Measurements from ENCODE around the gene COL6A2. TPM values are rescaled to one million over a fixed set of nuclear protein-coding genes. Genes with fewer than 3 reads are reported as not detected.

Gene COL6A2
- polyA plus RNA-seq, 3 donors, result 0.01 TPM; not detected in 2

DNA sequence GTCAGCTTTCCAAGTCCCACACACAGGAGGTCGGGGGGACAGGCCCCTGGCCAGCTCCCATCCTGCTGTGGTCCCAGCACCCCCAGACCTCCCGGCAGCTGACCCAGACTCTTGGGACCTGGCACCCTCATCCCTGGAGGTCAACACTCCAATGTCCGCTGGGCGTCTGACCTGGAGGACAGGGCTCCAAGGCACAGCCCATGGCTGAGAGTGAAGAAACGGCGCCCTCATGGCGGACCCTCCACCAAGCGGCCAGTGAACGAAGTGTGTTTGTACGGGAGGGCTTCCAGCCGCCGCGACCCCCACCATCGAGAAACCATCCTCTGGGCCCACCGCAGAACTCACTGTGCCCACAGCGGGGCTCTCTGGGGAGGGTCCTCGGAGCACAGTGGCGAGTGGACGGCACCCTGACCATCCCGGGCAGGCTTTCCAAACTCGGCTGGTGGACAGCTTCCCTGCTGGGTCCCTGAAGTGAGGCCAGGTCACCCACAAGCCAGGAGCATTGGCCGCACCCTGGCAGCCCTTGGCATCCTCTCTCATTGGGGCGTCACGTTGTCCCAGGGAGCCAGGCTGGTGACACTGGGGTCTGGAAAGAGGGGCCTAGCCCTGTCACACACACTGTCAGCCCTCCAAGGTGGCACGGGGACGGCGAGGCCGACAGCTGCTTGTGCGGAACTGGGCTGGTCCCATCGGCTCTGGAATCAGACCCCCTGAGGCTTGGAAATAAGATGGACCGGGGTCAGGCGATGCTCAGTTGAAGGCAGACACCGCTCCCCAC lies 47.8 kb upstream of the COL6A2 start:
- Mint-ChIP-seq H3K4me3 (no peak overlapping the region), H3K27ac (no peak overlapping the region), H3K9me3 (peaks cover 0 to 17% (median 5%) of the 10 kb centered on the region in 7 donors), H3K36me3 (no peaks in the 10 kb centered on the region), H3K4me1 (no peaks in the 10 kb centered on the region), H3K27me3 (ENCODE audit: low read depth in 3 of 3) (peaks cover 0 to 4% (median 0%) of the 10 kb centered on the region in 3 donors)
- no peak overlapping the region for H2AFZ ChIP-seq (ENCODE audit: insufficient read depth, low read depth, low read length, poor library complexity, severe bottlenecking)
- H3K4me3 ChIP-seq (replicated peaks in 1 of 3; ENCODE audit: low read depth in 2 of 3, low read length in 3 of 3), result no peak overlapping the region
- H3K4me2 ChIP-seq (replicated peaks; ENCODE audit: extremely low read depth, low read length, poor library complexity, severe bottlenecking), result no peak overlapping the region
- no peak overlapping the region for H3K9ac ChIP-seq (ENCODE audit: insufficient read depth, low read length, poor library complexity, severe bottlenecking)
- DNase-seq, result no peak
- H3K9me3 ChIP-seq (replicated peaks in 1 of 2; ENCODE audit: control insufficient read depth in 1 of 2, insufficient read depth in 1 of 2, low read length in 2 of 2), result peaks cover 12 to 16% of the 10 kb centered on the region in 2 donors
- no peaks in the 10 kb centered on the region for H3K79me2 ChIP-seq (ENCODE audit: insufficient read depth, low read length)
- H4K20me1 ChIP-seq (ENCODE audit: insufficient read depth, low read length), result no peaks in the 10 kb centered on the region
- no peak overlapping the region for H3K27ac ChIP-seq (ENCODE audit: low read depth in 1 of 2, low read length in 2 of 2)
- no peaks in the 10 kb centered on the region for H3K27me3 ChIP-seq (ENCODE audit: control insufficient read depth in 2 of 2, insufficient read depth in 2 of 2, low read length in 2 of 2)
- no peaks in the 10 kb centered on the region for H3K4me1 ChIP-seq (ENCODE audit: control insufficient read depth in 1 of 2, insufficient read depth in 2 of 2, low read length in 2 of 2)
- H3K36me3 ChIP-seq (replicated peaks in 1 of 2; ENCODE audit: control insufficient read depth in 1 of 2, insufficient read depth in 2 of 2, low read length in 2 of 2), result no peaks in the 10 kb centered on the region
- TF ChIP-seq, protein P1, sequence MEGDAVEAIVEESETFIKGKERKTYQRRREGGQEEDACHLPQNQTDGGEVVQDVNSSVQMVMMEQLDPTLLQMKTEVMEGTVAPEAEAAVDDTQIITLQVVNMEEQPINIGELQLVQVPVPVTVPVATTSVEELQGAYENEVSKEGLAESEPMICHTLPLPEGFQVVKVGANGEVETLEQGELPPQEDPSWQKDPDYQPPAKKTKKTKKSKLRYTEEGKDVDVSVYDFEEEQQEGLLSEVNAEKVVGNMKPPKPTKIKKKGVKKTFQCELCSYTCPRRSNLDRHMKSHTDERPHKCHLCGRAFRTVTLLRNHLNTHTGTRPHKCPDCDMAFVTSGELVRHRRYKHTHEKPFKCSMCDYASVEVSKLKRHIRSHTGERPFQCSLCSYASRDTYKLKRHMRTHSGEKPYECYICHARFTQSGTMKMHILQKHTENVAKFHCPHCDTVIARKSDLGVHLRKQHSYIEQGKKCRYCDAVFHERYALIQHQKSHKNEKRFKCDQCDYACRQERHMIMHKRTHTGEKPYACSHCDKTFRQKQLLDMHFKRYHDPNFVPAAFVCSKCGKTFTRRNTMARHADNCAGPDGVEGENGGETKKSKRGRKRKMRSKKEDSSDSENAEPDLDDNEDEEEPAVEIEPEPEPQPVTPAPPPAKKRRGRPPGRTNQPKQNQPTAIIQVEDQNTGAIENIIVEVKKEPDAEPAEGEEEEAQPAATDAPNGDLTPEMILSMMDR (IDR thresholded peaks at IDR 0.05), result no peak
- intact Hi-C loops (cut with micrococcal nuclease), result no loop called here
- WGBS (ENCODE audit: insufficient coverage), result 94% methylated on average over 32 of the region's 33 CpGs

DNA sequence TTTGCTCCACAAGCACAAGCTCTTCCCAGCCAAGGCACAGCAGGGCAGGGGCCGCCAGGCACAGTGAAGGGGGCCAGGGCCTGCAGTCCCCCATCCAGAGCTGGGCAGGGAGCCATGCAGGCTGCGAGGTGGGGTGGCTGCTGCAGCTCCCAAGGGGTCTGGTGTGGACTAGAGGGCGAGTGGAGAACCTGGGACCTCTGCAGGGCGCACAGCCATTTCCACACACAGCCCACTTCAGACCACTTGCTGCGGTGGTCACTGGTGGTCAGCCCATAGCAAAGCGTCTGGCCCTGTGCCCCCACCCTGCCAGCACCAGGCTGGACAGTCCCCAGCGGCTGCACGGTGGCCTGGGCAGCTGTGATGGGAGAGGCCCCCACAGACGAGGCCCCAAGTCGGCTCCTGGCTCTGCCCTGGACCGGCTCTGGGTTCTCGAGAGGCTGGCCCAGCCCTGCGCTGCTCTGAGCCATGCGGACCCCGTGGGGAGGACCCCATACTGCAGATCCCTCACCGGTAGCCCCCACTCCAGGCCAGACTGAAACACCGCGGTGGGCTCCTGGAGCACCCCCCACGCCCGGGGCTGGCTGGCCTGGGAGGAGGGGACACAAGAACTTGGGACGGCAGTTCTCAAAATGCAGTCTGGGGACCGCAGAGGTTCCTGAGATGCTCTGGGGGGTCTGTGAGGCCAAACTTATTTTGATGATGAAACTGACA lies 47.1 kb upstream of the COL6A2 start:
- H3K9ac ChIP-seq (ENCODE audit: insufficient read depth, low read length, poor library complexity, severe bottlenecking), result no peak overlapping the region
- Mint-ChIP-seq H3K4me1 (no peaks in the 10 kb centered on the region), H3K27ac (no peak overlapping the region)

More for the DNA sequence above, 47.1 kb upstream of the COL6A2 start:
- intact Hi-C loops (cut with micrococcal nuclease), result no loop called here
- peaks cover 0 to 7% (median 2%) of the 10 kb centered on the region in 3 donors for H3K27me3 Mint-ChIP-seq (ENCODE audit: low read depth in 3 of 3)
- peaks cover 0 to 17% (median 5%) of the 10 kb centered on the region in 7 donors for H3K9me3 Mint-ChIP-seq
- 97% methylated on average over 12 of the region's 22 CpGs for WGBS (ENCODE audit: insufficient coverage)
- Histone ChIP-seq H4K20me1 (ENCODE audit: insufficient read depth, low read length) (no peaks in the 10 kb centered on the region), H2AFZ (ENCODE audit: insufficient read depth, low read depth, low read length, poor library complexity, severe bottlenecking) (no peak overlapping the region), H3K4me3 (replicated peaks in 1 of 3; ENCODE audit: low read depth in 2 of 3, low read length in 3 of 3) (no peak overlapping the region), H3K4me1 (ENCODE audit: control insufficient read depth in 1 of 2, insufficient read depth in 2 of 2, low read length in 2 of 2) (no peaks in the 10 kb centered on the region), H3K4me2 (replicated peaks; ENCODE audit: extremely low read depth, low read length, poor library complexity, severe bottlenecking) (no peak overlapping the region), H3K79me2 (ENCODE audit: insufficient read depth, low read length) (no peaks in the 10 kb centered on the region), H3K27me3 (ENCODE audit: control insufficient read depth in 2 of 2, insufficient read depth in 2 of 2, low read length in 2 of 2) (peaks cover 0 to under 1% of the 10 kb centered on the region in 2 donors), H3K9me3 (replicated peaks in 1 of 2; ENCODE audit: control insufficient read depth in 1 of 2, insufficient read depth in 1 of 2, low read length in 2 of 2) (peaks cover 12 to 16% of the 10 kb centered on the region in 2 donors), H3K36me3 (replicated peaks in 1 of 2; ENCODE audit: control insufficient read depth in 1 of 2, insufficient read depth in 2 of 2, low read length in 2 of 2) (no peaks in the 10 kb centered on the region), H3K27ac (ENCODE audit: low read depth in 1 of 2, low read length in 2 of 2) (no peak overlapping the region)
- H3K4me3 Mint-ChIP-seq, result no peak overlapping the region
- no peaks in the 10 kb centered on the region for H3K36me3 Mint-ChIP-seq
- TF ChIP-seq, protein P1 (IDR thresholded peaks at IDR 0.05), result no peak
- DNase-seq, result no peak

Measured in CD14-positive monocyte (primary cell).